Measurements from ENCODE around the gene RPS6KA5. TPM values are rescaled to one million over a fixed set of nuclear protein-coding genes. Genes with fewer than 3 reads are reported as not detected.

RPS6KA5 gene
- total RNA-seq, 1 donor from 2014 or later = 8.0 TPM

- DNase-seq = no peak
- H3K27me3 ChIP-seq = no peaks in the 10 kb centered on the region
- TF ChIP-seq CTCF (IDR thresholded peaks at IDR 0.05) = no peak
- no peak for ATAC-seq
- H3K4me1 ChIP-seq = peaks cover 18% of the 10 kb centered on the region
- H3K4me3 ChIP-seq = no peak overlapping the region
- intact Hi-C loops (cut with DNase I) = no loop called here
- H3K36me3 ChIP-seq = no peaks in the 10 kb centered on the region
- no peaks in the 10 kb centered on the region for H3K9me3 ChIP-seq
- no peak overlapping the region for H3K27ac ChIP-seq
Observed at GRCh38 chr14:91062600-91062999, 2.2 kb upstream of the RPS6KA5 start.

GRCh38 chr14:91061056-91061887, 831 bp upstream of the RPS6KA5 start:
- peak overlapping the region; percentile 79 for H3K27ac ChIP-seq
- no peak for TF ChIP-seq CTCF (IDR thresholded peaks at IDR 0.05)
- H3K4me3 ChIP-seq = peak overlapping the region; percentile 58
- intact Hi-C loops (cut with DNase I) = no loop called here
- H3K27me3 ChIP-seq = no peaks in the 10 kb centered on the region
- H3K4me1 ChIP-seq = peaks cover 18% of the 10 kb centered on the region
- no peaks in the 10 kb centered on the region for H3K36me3 ChIP-seq
- ATAC-seq (no peak), DNase-seq (no peak)
- H3K9me3 ChIP-seq = no peaks in the 10 kb centered on the region

- Histone ChIP-seq H3K27ac (peak overlapping the region; percentile 98), H3K36me3 (no peaks in the 10 kb centered on the region), H3K9me3 (no peaks in the 10 kb centered on the region), H3K4me1 (peaks cover 18% of the 10 kb centered on the region), H3K27me3 (no peaks in the 10 kb centered on the region), H3K4me3 (peak overlapping the region; percentile 85)
- DNase-seq (peak; percentile 79), ATAC-seq (peak; percentile 63)
- TF ChIP-seq CTCF (IDR thresholded peaks at IDR 0.05) = no peak
- intact Hi-C loops (cut with DNase I) = no loop called here
Observed at GRCh38 chr14:91059576-91060350, 678 bp downstream of the RPS6KA5 start.

GRCh38 chr14:91058042-91058581, 2.3 kb downstream of the RPS6KA5 start:
- Histone ChIP-seq H3K27ac (no peak overlapping the region), H3K4me1 (peaks cover 15% of the 10 kb centered on the region), H3K4me3 (no peak overlapping the region), H3K36me3 (no peaks in the 10 kb centered on the region), H3K9me3 (no peaks in the 10 kb centered on the region), H3K27me3 (no peaks in the 10 kb centered on the region)
- intact Hi-C loops (cut with DNase I) = no loop called here
- TF ChIP-seq CTCF (IDR thresholded peaks at IDR 0.05) = no peak
- no peak for DNase-seq
- no peak for ATAC-seq

GRCh38 chr14:91056361-91056760, 4.1 kb downstream of the RPS6KA5 start:
- no peak for ATAC-seq
- TF ChIP-seq CTCF (IDR thresholded peaks at IDR 0.05) = no peak
- no peaks in the 10 kb centered on the region for H3K27me3 ChIP-seq
- no peak overlapping the region for H3K27ac ChIP-seq
- peaks cover 10% of the 10 kb centered on the region for H3K4me1 ChIP-seq
- intact Hi-C loops (cut with DNase I) = no loop called here
- no peaks in the 10 kb centered on the region for H3K9me3 ChIP-seq
- no peak overlapping the region for H3K4me3 ChIP-seq
- no peaks in the 10 kb centered on the region for H3K36me3 ChIP-seq
- no peak for DNase-seq
